ENCODE data around the gene ALDH18A1. TPM values are rescaled to one million over a fixed set of nuclear protein-coding genes. Genes with fewer than 3 reads are reported as not detected.
"Not testable (repeated sequence)": the region's sequence is repeated elsewhere in the genome, so short reads cannot be mapped to it uniquely, and the experiment has no call there.

Gene ALDH18A1
- total RNA-seq, 2 experiments from 2014 or later: 62.3 to 72.3 TPM

DNA sequence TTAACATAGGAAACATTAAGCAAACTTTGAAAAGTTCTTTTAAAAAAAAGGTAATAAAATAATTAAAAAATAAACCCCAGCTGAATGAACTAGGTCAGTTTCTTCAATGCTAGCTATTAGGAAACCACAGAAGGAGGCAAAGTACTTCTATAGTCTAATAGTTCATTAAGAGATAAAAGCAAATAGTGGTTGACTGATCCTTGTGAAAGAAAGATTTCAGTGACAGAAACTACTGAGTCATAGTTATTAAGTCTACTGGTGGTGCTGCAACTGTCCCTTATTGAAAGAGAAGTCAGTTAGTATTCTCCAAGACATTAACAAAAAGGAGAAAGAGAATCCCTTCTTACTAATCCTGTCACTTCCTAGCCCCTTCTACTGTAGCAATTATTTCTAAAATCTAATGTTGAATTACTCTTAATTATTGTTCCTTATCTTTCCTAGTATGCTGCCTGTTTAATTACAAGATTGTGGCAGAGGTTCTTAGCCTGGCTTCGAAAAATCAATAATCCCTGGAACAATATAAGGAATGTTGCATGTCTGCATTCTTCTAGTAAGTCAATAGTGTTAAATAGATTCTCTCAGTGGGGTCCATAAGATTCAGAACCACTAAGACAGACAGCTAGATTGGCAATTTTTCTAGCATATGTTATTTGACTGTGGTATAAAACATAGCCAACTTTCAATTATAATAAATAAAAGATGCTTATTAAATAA, 19.0 kb upstream of the ALDH18A1 start:
- no peak for DNase-seq (ENCODE audit: low spot score)
- no TSS peak for BruUV-seq (replicated peaks)
- Histone ChIP-seq H3K9me2 (ENCODE audit: insufficient read depth, low read length) (no peaks in the 10 kb centered on the region), H3K4me3 (ENCODE audit: low read depth, low read length, poor library complexity, severe bottlenecking) (no peak overlapping the region), H3K9me3 (ENCODE audit: low read length) (no peaks in the 10 kb centered on the region), H3K4me1 (ENCODE audit: insufficient read depth, low read length, poor library complexity, severe bottlenecking) (no peaks in the 10 kb centered on the region), H3K4me2 (ENCODE audit: low read length) (no peak overlapping the region), H3K36me3 (ENCODE audit: insufficient read depth, low read length) (peaks cover 49% of the 10 kb centered on the region; the same call in 1 of the 2 replicates), H3K27ac (ENCODE audit: low read depth, low read length, poor library complexity, severe bottlenecking) (no peak overlapping the region), H4K20me1 (ENCODE audit: insufficient read depth, low read length) (no peaks in the 10 kb centered on the region), H3K79me2 (ENCODE audit: insufficient read depth, low read depth, low read length) (no peaks in the 10 kb centered on the region), H2AFZ (ENCODE audit: low read length) (no peak overlapping the region)
- TF ChIP-seq EZH2phosphoT487 (IDR thresholded peaks at IDR 0.05; ENCODE audit: borderline replicate concordance, low read depth, low read length) (no peak), CTCF (conservative IDR thresholded peaks at IDR 0.05; ENCODE audit: low read length) (no peak)
- POLR2A ChIA-PET: interaction anchor here (1.3 kb wide), 1 partner anchor 11 kb away, joined by 5 read pairs; no protein-coding TSS in a partner anchor
- CTCF ChIA-PET (ENCODE audit: unreplicated experiment): no interaction called here
- intact Hi-C loops (cut with micrococcal nuclease; ENCODE audit: unreplicated experiment): no loop called here

DNA sequence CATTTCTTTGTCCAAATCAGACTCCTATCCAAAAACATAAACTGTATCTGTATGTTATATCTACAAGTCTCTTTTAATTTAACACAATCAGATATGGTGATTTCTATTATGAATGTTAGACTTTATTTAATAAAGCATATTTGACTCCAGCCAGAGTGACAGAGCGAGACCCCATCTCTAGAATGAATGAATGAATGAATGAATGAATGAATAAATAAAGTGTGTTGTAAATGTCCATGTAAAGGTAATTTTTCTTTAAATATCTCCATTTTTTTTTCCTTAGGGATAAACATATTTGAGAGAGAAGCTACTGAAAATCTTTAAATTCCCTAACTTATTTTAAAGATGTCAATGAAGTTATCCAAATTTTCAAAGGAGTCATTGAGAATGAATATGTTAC, 18.1 kb upstream of the ALDH18A1 start:
- Histone ChIP-seq H3K9me2 (ENCODE audit: insufficient read depth, low read length) (no peaks in the 10 kb centered on the region), H3K27ac (ENCODE audit: low read depth, low read length, poor library complexity, severe bottlenecking) (no peak overlapping the region), H3K4me2 (ENCODE audit: low read length) (no peak overlapping the region), H3K79me2 (ENCODE audit: insufficient read depth, low read depth, low read length) (no peaks in the 10 kb centered on the region), H4K20me1 (ENCODE audit: insufficient read depth, low read length) (no peaks in the 10 kb centered on the region), H3K4me3 (ENCODE audit: low read depth, low read length, poor library complexity, severe bottlenecking) (no peak overlapping the region), H3K4me1 (ENCODE audit: insufficient read depth, low read length, poor library complexity, severe bottlenecking) (no peaks in the 10 kb centered on the region), H3K36me3 (ENCODE audit: insufficient read depth, low read length) (peaks cover 40% of the 10 kb centered on the region; the same call in 1 of the 2 replicates), H2AFZ (ENCODE audit: low read length) (no peak overlapping the region), H3K9me3 (ENCODE audit: low read length) (no peaks in the 10 kb centered on the region)
- no TSS peak for BruUV-seq (replicated peaks)
- TF ChIP-seq EZH2phosphoT487 (IDR thresholded peaks at IDR 0.05; ENCODE audit: borderline replicate concordance, low read depth, low read length) (no peak), CTCF (conservative IDR thresholded peaks at IDR 0.05; ENCODE audit: low read length) (no peak)
- POLR2A ChIA-PET: interaction anchor here (1.1 to 1.3 kb wide), 2 partner anchors 10 to 15 kb away, joined by 3 to 5 read pairs; no protein-coding TSS in a partner anchor
- intact Hi-C loops (cut with micrococcal nuclease; ENCODE audit: unreplicated experiment): no loop called here
- DNase-seq (ENCODE audit: low spot score): no peak
- CTCF ChIA-PET (ENCODE audit: unreplicated experiment): no interaction called here

DNA sequence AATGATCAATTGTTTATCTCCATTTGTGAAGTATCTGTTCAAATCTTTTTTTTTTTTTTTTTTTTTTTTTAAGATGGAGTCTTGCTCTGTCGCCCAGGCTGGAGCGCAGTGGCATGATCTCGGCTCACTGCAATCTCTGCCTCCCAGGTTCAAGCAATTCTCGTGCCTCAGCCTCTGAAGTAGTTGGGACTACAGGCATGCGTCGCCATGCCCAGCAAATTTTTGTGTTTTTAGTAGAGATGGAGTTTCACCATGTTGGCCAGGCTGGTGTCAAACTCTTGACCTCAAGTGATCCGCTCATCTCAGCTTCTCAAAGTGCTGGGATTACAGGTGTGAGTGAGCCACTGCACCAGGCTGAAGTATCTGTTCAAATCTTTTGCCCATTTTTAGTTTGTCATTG, 16.1 kb upstream of the ALDH18A1 start:
- H3K9me3 ChIP-seq (ENCODE audit: low read length); H3K4me3 ChIP-seq (ENCODE audit: low read depth, low read length, poor library complexity, severe bottlenecking); DNase-seq (ENCODE audit: low spot score); H3K9me2 ChIP-seq (ENCODE audit: insufficient read depth, low read length); H2AFZ ChIP-seq (ENCODE audit: low read length); H4K20me1 ChIP-seq (ENCODE audit: insufficient read depth, low read length); POLR2A ChIA-PET; intact Hi-C loops (cut with micrococcal nuclease; ENCODE audit: unreplicated experiment); BruUV-seq (replicated peaks); H3K79me2 ChIP-seq (ENCODE audit: insufficient read depth, low read depth, low read length); H3K27ac ChIP-seq (ENCODE audit: low read depth, low read length, poor library complexity, severe bottlenecking); CTCF ChIA-PET (ENCODE audit: unreplicated experiment); H3K4me1 ChIP-seq (ENCODE audit: insufficient read depth, low read length, poor library complexity, severe bottlenecking); H3K4me2 ChIP-seq (ENCODE audit: low read length): not testable (repeated sequence)
- peaks cover 26% of the 10 kb centered on the region; the same call in 1 of the 2 replicates for H3K36me3 ChIP-seq (ENCODE audit: insufficient read depth, low read length)

Measured in OCI-LY7 (cell line).